ENCODE data around the gene AKR1B15. TPM values are rescaled to one million over a fixed set of nuclear protein-coding genes. Genes with fewer than 3 reads are reported as not detected.

AKR1B15 gene
- total RNA-seq, 1 donor: not detected

DNA sequence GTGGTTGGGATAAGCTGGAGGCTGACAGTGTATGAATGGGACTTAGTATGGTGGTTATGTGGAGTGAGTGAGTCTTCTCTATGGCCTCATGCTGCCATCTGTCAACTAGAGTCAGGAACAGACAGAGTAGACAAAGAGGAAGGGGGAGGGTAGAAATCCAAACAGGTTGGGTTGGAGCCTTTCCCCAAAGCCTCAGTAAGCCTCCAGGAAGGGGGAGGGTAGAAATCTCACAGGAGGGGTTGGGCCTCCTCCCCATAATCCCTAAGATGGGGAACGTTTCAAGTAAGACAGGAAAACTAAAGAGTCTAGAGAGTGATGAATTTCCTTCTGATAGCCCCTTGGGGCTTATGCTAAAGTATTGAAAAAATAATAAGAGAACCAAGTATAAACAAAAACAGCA, 2.0 kb upstream of the AKR1B15 start:
- H3K4me3 ChIP-seq (ENCODE audit: low read depth, low read length): no peak overlapping the region
- no peak for TF ChIP-seq CTCF (IDR thresholded peaks at IDR 0.05; ENCODE audit: insufficient read depth, low read depth, low read length)
- DNase-seq (ENCODE audit: low read depth): no peak

DNA sequence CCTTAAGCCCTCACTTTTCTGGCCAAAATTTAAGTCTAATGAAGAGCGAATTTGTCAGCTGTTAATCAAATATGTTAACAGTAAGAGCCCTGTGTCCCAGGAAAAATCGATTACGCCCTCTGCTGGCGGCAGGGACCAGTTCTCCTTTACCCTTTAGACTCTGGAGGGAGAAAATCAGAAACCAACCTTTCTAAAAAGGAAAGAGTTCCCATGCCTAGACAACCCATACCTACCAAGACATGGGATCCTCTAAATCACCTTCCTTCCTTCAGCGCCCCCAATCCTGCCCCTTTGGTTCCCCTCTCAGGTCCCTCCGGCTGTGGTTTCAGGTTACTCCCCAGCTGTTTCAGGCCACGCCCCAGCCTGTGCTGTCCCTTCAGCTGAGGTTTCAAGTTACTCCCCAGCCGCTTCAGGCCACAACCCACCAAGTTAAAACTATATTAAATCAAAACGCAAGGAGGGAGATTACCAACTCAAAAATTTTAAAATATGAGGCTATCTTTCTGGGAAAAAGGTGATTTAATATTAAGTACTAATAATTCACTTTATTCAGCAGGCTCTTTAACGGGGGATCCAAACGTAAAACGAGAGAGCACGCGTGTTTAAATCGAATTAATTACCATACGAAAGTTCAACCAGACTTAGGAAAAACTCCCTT, 1.4 kb upstream of the AKR1B15 start:
- H3K4me3 ChIP-seq (ENCODE audit: low read depth, low read length): peak overlapping the region; percentile 60
- DNase-seq (ENCODE audit: low read depth): peak; percentile 80
- peak; percentile 82 for TF ChIP-seq CTCF (IDR thresholded peaks at IDR 0.05; ENCODE audit: insufficient read depth, low read depth, low read length)

GRCh38 chr7:134549366-134549765, 456 bp downstream of the AKR1B15 start:
- no peak for TF ChIP-seq CTCF (IDR thresholded peaks at IDR 0.05; ENCODE audit: insufficient read depth, low read depth, low read length)
- DNase-seq (ENCODE audit: low read depth): no peak
- peak overlapping the region; percentile 30 for H3K4me3 ChIP-seq (ENCODE audit: low read depth, low read length)

GRCh38 chr7:134552105-134552504, 3.2 kb downstream of the AKR1B15 start:
- TF ChIP-seq CTCF (IDR thresholded peaks at IDR 0.05; ENCODE audit: insufficient read depth, low read depth, low read length): peak; percentile 48
- H3K4me3 ChIP-seq (ENCODE audit: low read depth, low read length): no peak overlapping the region
- DNase-seq (ENCODE audit: low read depth): peak; percentile 27

DNA sequence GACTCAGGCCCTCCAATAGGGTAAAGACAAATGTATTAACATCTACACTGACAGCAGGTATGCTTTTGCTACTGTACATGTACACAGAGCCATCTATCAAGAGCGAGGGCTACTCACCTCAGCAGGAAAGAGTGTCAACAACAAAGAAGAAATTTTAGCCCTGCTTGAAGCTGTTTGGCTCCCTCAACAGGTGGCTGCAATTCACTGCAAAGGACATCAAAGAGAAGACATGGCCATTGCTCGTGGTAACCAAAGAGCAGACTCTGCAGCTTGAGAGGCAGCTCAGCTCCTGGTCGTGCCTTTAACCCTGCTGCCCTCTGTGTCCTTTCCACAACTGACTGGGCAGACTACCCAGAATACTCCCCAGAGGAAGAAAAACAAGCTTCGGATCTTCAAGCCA, 5.1 kb downstream of the AKR1B15 start:
- DNase-seq (ENCODE audit: low read depth): no peak
- peak; percentile 29 for TF ChIP-seq CTCF (IDR thresholded peaks at IDR 0.05; ENCODE audit: insufficient read depth, low read depth, low read length)
- H3K4me3 ChIP-seq (ENCODE audit: low read depth, low read length): no peak overlapping the region

DNA sequence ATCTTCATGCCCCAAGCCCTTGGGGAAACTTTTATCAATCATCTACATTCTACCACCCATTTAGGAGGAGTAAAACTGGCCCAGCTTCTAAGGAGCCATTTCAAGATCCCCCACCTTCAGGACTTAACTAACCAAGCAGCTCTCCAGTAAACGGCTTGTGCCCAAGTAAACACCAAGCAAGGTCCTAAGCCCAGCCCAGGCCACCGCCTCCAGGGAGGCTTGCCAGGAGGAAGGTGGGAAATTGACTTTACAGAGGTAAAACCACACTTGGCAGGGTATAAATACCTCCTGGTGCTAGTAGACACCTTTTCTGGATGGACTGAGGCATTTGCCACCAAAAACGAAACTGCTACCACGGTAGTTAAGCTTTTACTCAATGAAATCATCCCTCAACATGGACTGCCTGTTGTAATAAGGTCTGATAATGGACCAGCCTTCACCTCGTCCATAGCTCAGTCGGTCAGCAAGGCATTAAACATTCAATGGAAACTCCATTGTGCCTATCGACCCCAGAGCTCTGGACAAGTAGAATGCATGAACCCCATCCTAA, 5.6 kb downstream of the AKR1B15 start:
- no peak for TF ChIP-seq CTCF (IDR thresholded peaks at IDR 0.05; ENCODE audit: insufficient read depth, low read depth, low read length)
- no peak for DNase-seq (ENCODE audit: low read depth)
- no peak overlapping the region for H3K4me3 ChIP-seq (ENCODE audit: low read depth, low read length)

DNA sequence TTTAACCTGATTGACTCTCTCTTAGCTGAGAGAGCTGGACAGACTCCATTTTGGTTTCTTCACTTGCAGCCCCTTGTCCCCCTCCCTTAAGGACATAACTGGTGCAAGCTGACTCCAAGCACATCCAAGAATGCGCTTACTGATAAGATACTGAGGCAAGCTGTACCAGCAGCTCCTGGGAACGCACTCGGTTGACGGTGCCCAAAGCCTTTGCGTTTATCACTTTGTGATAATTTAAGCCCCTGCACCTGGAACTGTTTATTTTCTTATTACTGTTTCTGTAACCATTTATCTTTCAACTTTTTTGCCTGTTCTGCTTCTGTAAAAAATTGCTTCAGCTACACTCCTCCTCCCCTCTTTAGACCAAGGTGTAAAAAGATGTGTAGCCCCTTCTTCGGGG, 8.5 kb downstream of the AKR1B15 start:
- TF ChIP-seq CTCF (IDR thresholded peaks at IDR 0.05; ENCODE audit: insufficient read depth, low read depth, low read length): no peak
- no peak overlapping the region for H3K4me3 ChIP-seq (ENCODE audit: low read depth, low read length)
- peak; percentile 81 for DNase-seq (ENCODE audit: low read depth)
